Calu3 (cell line): Measurements from ENCODE around the gene CRY2. TPM values are rescaled to one million over a fixed set of nuclear protein-coding genes. Genes with fewer than 3 reads are reported as not detected.

Experiments used
- BruUV-seq: library from RNA; stranded (reverse); fragments of 400-500 nt; replicated peaks from 2 replicates; lab custom pipeline; 2021; lab: Mats Ljungman, UMichigan
- CTCF ChIA-PET: fragments of 300-600 bp; sonication (Branson Sonifier 250); formaldehyde crosslinking; loops from one replicate; lab custom pipeline; 2022; ENCODE audit warnings: antibody characterized with exemption; lab: Charles Lee
- DNase-seq: peaks from one replicate; pipeline ENCODE4 v3.0.0; 2022
- H3K27ac Mint-ChIP-seq: one replicate; pipeline ENCODE4 v1.8.0; 2022; ENCODE audit warnings: mixed read lengths; ENCODE audit not compliant: unreplicated experiment
- H3K27me3 Mint-ChIP-seq: one replicate; pipeline ENCODE4 v1.8.0; 2022; ENCODE audit warnings: mixed read lengths; ENCODE audit not compliant: unreplicated experiment
- H3K36me3 Mint-ChIP-seq: one replicate; pipeline ENCODE4 v1.8.0; 2022; ENCODE audit warnings: mild to moderate bottlenecking, moderate library complexity, mixed read lengths; ENCODE audit not compliant: insufficient read depth, unreplicated experiment
- H3K4me1 Mint-ChIP-seq: one replicate; pipeline ENCODE4 v1.8.0; 2022; ENCODE audit warnings: mild to moderate bottlenecking, low read depth, mixed read lengths; ENCODE audit not compliant: unreplicated experiment
- H3K4me3 Mint-ChIP-seq: one replicate; pipeline ENCODE4 v1.8.0; 2022; ENCODE audit warnings: mild to moderate bottlenecking, low read depth, moderate library complexity, mixed read lengths; ENCODE audit not compliant: unreplicated experiment
- H3K9me3 Mint-ChIP-seq: one replicate; pipeline ENCODE4 v1.8.0; 2022; ENCODE audit warnings: low read depth, mixed read lengths; ENCODE audit not compliant: unreplicated experiment
- intact Hi-C: fragments of 100-400 bp; cut with micrococcal nuclease; formaldehyde crosslinking; loops from one replicate; pipeline ENCODE4 v1.10.0; 2022; ENCODE audit not compliant: unreplicated experiment
- total RNA-seq: library from RNA; stranded (reverse); gene quantifications from 2 replicates; pipeline ENCODE4 v1.2.3, GENCODE V29; 2022
- TF ChIP-seq, protein P1 (sequence below): fragments of 200-600 bp; IDR thresholded peaks from one replicate; pipeline ENCODE4 v1.8.0; 2022; ENCODE audit warnings: antibody characterized with exemption; ENCODE audit not compliant: unreplicated experiment

The CRY2 gene
- total RNA-seq, 1 experiment from 2014 or later, result 14.9 TPM

DNA sequence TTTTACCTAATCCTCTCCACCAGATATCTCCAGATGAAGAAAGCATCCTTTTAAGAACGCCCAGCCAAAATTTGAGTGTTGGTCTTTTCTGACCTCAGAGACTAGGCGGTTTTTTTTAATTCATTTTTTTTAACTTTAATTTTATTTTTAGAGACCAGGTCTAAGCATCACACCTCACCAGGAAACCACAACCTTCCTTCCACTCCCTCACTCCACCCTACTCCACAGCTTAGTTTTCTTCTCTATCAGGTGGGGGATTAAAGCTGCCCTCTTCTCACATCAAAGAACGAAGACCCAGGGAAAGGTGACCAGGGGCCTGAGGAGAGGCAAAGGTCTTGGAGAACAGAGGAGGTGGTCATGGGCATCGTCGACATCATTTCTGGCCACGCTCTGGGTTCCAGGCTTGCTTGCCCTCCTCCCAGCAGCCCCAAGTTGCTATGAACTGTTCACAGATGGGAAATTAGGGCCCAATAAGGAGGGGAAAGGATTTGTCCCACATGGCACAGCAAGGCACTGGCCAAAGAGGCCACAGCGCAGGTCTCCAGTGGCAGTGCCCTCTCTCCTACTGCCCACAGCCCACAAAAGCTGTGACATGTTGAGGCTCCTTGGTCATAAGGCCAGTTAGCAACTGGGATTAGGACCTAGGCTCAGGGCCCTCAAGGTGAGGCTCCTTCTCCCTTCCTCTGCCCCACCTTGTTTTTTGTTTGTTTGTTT is 71.8 kb downstream of the CRY2 start:
- intact Hi-C loops, result no loop called here
- Mint-ChIP-seq H3K36me3 (peaks cover 43% of the 10 kb centered on the region), H3K4me3 (peak overlapping the region; percentile 86), H3K27ac (peak overlapping the region; percentile 91), H3K4me1 (peaks cover 11% of the 10 kb centered on the region), H3K27me3 (no peaks in the 10 kb centered on the region), H3K9me3 (no peaks in the 10 kb centered on the region)
- no TSS peak for BruUV-seq
- CTCF ChIA-PET, result no interaction called here
- TF ChIP-seq, protein P1, sequence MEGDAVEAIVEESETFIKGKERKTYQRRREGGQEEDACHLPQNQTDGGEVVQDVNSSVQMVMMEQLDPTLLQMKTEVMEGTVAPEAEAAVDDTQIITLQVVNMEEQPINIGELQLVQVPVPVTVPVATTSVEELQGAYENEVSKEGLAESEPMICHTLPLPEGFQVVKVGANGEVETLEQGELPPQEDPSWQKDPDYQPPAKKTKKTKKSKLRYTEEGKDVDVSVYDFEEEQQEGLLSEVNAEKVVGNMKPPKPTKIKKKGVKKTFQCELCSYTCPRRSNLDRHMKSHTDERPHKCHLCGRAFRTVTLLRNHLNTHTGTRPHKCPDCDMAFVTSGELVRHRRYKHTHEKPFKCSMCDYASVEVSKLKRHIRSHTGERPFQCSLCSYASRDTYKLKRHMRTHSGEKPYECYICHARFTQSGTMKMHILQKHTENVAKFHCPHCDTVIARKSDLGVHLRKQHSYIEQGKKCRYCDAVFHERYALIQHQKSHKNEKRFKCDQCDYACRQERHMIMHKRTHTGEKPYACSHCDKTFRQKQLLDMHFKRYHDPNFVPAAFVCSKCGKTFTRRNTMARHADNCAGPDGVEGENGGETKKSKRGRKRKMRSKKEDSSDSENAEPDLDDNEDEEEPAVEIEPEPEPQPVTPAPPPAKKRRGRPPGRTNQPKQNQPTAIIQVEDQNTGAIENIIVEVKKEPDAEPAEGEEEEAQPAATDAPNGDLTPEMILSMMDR, result no peak
- DNase-seq, result no peak

DNA sequence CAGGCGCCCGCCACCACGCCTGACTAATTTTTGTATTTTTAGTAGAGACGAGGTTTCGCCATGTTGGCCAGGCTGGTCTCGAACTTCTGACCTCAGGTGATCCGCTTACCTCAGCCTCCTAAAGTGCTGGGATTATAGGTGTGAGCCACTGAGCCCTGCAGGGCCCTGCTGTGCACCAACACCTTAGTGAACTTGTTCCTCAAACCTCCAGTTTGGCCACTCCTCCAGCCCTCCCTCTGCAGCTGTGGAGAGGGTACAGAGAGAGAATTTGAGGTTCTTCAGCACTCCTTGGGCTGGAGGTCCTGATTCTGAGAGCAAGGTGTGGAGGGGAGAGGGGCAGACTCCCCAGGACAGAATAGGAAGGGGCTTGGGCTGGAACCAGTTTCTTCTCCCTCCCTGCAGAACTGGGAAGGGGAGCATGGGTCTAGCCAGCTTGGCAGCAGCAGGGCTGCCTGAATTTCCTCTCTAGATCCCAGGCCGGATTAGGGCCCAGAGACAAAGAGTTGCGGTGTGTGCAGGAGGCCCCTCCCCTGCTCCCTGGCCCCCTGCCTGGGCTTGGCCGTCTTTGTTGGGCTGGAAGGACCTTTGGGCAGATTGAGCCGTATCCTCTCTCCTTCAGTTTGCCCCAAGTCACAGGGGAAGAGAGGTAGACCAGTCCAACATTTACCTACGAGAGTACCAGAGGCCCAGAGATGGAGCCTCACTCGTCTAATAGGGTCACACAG is 72.7 kb downstream of the CRY2 start:
- H3K27me3 Mint-ChIP-seq, result no peaks in the 10 kb centered on the region
- intact Hi-C loops, result no loop called here
- H3K4me1 Mint-ChIP-seq, result peaks cover 17% of the 10 kb centered on the region
- no peaks in the 10 kb centered on the region for H3K9me3 Mint-ChIP-seq
- TF ChIP-seq, protein P1, result no peak
- no peak overlapping the region for H3K4me3 Mint-ChIP-seq
- no peak overlapping the region for H3K27ac Mint-ChIP-seq
- peaks cover 43% of the 10 kb centered on the region for H3K36me3 Mint-ChIP-seq
- CTCF ChIA-PET, result no interaction called here
- no TSS peak for BruUV-seq
- DNase-seq, result no peak

DNA sequence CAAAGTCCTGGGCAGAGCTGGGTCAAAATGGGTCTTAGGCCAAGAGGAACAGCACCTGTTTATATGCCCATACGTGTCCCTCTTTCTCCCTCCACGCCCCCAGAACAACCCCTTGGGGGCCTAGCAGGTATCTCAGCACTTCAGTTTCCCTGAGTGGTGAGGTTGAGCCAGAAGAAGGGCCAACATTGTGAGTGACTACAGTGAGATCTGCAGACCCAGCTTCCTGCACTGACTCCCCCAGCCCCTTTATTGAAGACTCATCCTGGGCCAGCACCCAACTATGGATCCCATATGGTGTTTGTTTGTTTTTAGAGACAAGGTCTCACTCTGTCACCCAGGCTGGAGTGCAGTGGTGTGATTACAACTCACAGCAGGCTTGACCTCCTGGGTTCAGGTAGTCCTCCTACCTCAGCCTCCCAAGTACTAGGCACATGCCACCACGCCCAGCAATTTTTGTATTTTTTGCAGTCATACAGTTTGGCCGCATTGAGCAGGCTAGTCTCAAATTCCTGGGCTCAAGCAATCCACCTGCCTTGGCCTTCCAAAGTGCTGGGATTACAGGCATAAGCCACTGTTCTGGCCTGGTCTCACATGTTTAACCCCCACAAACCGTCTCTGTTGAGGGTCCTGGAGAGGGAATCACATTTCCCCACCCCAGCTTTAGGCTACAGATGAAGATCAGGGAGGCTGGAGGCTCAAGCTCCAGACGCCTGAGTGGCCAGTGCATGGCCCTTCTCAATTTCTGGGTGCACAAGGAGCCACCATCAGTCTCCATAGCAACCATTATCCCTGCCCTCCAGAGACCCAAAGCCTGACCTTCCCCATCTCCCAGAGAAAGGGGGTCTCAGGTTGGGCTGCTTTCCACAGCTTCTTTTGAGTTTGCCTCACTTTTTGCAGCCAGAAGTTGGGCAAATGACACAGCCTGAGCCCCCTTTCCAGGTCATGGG is 73.5 kb downstream of the CRY2 start:
- no peaks in the 10 kb centered on the region for H3K9me3 Mint-ChIP-seq
- DNase-seq, result no peak

More for the DNA sequence above, 73.5 kb downstream of the CRY2 start:
- intact Hi-C loops, result no loop called here
- H3K36me3 Mint-ChIP-seq, result peaks cover 38% of the 10 kb centered on the region
- no peak overlapping the region for H3K27ac Mint-ChIP-seq
- BruUV-seq, result no TSS peak
- H3K4me3 Mint-ChIP-seq, result peak overlapping the region; percentile 58
- CTCF ChIA-PET, result no interaction called here
- peaks cover 17% of the 10 kb centered on the region for H3K4me1 Mint-ChIP-seq
- H3K27me3 Mint-ChIP-seq, result no peaks in the 10 kb centered on the region
- TF ChIP-seq, protein P1, result no peak
